HG03457 (cell line): Measurements from ENCODE around the gene SUFU.

Source experiments
- ATAC-seq: cut with Tn5 transposase; IDR thresholded peaks from one replicate; pipeline ENCODE4 v1.9.1; 2021; ENCODE audit warnings: moderate number of reproducible peaks; ENCODE audit not compliant: unreplicated experiment

The SUFU gene

GRCh38 chr10:102615361-102615760 lies 111.6 kb downstream of the SUFU start:
- ATAC-seq = no peak

GRCh38 chr10:102616066-102616770 lies 112.4 kb downstream of the SUFU start:
- no peak for ATAC-seq

DNA sequence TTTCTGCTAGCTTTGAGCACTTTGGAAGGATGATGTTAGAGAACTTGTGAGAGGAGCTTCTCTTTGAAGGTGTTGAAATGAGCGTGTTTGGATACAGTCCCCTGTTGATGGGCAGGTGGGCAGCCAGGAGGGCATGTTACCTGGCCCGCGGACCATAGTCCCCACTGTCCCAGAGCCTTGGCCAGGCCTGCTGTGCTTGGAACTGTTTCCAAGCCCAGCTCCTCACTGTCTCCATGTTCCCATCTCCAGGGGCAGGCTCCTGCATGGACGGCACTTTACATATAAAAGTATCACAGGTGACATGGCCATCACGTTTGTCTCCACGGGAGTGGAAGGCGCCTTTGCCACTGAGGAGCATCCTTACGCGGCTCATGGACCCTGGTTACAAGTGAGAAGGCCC lies 113.3 kb downstream of the SUFU start:
- no peak for ATAC-seq

DNA sequence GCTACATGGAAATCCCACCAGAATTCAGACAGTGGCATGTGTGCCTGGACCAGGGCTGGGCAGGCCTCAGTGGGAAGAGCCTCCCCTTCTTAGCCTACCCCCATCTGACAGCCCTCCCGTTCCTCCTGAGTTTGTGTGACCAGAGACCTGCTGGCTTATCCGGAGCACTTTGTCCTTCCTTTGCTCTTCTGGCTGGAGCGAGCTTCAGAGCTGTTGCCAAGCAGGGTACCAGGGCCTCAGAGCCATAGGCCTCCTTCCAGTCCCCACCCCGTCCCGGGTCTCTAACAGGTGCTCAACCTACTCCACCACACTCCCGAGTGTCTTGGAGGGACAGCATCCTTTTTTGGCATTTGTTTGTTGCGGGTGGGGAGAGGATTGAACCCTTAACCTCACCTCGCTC lies 114.0 kb downstream of the SUFU start:
- no peak for ATAC-seq

- no peak for ATAC-seq
Observed at GRCh38 chr10:102619281-102619981, 115.7 kb downstream of the SUFU start.

- no peak for ATAC-seq
Observed at GRCh38 chr10:102620138-102620590, 116.4 kb downstream of the SUFU start.

DNA sequence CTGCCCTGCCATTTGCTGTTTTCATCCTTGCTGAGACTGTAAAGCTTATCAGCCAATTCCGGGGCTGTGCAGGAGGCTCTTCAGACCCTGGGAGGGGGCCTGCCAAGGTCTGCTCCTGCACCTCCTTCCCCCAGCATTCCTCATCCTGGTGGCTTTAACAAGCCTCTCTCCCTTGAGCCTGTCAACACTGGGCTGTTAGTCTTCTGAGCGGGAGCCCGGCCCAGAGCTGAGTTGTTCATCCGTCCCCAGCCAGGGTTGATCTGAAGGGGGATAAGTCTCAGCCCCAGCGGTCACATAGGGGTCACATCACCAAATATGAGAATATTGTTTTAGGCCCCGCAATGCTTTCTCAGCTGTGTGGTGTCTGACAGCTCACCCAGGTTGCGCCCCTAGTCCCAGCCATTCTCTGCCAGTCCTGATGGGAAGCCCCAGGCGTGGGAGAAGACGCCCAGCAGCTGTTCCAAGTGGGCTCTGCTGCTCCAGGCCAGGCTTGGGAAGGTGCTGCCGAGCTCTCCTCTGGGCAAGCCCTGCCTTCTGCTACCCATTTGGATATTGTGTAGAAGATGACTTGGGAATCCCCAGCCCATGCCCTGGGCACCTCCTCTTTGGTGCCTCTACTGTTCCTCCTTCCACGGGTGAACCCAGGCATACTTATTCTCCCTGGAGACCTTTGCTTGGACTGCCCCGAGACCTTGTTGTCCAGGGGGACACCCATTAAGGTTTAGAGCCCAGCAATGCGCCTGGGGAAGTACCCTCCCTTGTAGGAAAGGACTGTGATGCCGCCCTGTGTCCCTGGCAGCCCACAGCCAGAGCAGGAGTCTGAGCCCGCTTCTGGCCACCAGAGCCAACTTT lies 117.0 kb downstream of the SUFU start:
- no peak for ATAC-seq

GRCh38 chr10:102621443-102622325 lies 117.9 kb downstream of the SUFU start:
- ATAC-seq = no peak

DNA sequence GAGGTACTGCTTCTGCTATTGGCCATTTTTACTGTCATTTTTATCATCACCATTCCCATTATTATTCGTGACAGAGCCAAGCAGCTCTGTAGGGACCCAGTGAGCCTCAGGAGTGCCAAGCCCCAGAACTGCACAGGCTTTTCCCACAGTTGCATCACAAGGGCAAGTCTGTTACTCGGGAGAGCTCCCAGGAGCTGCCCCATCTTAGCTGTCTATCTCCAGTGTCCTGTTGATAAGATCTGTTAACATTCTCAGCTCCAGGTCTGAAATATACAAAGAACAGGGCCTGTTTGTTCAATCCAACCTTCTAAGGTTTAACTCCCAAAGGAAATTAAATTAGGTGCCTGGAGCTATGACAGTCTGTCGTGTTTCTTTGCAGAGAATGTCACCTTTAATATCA lies 120.3 kb downstream of the SUFU start:
- ATAC-seq = no peak

DNA sequence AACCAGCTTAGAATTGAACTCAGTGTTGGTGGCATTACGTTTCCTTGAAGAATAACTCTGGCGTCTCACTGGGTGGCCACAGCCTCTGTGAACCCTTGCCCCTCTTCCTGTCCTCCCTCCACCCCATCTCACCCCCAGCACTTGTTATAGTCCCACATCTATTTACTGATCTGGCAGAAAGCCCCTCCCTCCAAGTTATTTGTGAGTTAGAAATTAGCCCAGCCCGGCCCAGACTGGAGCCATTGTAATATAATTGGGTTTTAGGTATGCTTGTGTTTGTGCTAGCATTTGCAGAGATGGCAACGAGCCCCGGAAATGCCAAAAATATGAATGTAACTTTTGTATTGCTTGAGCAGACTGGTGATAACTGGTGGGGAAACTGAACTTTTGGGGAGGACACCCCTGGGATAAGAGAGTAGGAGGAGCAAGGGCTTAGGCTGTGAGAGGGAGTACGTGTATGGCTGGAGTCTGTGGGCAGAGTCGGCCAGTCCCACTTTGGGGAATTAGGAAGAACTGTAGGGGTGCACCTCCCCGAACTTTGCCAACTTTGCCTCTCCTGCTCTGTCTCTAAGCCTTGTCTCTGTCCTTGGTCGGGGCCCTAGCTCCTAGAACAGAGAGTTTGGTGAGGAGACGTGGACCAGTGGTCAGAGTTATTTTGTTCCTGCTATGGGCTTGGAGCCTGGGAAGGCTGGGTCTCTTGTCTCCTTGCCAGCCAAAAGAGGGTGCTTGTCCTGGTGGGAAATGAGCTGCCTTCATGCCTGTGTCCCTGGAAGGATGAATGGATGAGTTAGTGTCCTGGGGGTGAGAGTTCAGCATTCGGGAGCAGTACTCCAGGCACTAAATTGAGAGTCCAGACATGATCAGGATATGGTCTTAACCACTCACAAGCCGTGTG lies 121.2 kb downstream of the SUFU start:
- no peak for ATAC-seq

GRCh38 chr10:102626026-102626685 lies 122.4 kb downstream of the SUFU start:
- ATAC-seq = no peak

DNA sequence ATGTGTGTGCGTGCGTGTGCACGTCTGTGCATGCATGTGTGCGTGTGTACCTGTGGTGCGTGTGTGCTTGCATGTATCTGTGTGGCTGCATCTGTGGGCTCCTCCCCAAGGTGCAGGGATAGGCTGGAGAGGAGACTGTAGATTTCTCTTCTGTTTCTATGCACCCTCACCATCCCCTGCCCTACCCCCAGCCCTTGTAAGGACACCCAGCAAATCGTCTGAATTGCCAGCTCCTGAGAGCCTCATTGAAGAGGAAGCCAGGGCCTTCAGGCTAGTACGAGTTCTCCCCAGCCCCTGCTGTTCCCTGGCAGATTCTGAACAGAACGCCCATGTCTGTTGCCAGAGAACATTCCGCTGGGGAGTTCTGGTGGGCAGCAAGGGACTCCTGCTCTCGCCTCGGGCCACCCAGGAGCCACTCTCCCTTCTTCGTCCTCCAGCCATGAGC lies 123.5 kb downstream of the SUFU start:
- ATAC-seq = no peak

- no peak for ATAC-seq
Observed at GRCh38 chr10:102627736-102628293, 124.0 kb downstream of the SUFU start.

- no peak for ATAC-seq
Observed at GRCh38 chr10:102628451-102628911, 124.7 kb downstream of the SUFU start.

DNA sequence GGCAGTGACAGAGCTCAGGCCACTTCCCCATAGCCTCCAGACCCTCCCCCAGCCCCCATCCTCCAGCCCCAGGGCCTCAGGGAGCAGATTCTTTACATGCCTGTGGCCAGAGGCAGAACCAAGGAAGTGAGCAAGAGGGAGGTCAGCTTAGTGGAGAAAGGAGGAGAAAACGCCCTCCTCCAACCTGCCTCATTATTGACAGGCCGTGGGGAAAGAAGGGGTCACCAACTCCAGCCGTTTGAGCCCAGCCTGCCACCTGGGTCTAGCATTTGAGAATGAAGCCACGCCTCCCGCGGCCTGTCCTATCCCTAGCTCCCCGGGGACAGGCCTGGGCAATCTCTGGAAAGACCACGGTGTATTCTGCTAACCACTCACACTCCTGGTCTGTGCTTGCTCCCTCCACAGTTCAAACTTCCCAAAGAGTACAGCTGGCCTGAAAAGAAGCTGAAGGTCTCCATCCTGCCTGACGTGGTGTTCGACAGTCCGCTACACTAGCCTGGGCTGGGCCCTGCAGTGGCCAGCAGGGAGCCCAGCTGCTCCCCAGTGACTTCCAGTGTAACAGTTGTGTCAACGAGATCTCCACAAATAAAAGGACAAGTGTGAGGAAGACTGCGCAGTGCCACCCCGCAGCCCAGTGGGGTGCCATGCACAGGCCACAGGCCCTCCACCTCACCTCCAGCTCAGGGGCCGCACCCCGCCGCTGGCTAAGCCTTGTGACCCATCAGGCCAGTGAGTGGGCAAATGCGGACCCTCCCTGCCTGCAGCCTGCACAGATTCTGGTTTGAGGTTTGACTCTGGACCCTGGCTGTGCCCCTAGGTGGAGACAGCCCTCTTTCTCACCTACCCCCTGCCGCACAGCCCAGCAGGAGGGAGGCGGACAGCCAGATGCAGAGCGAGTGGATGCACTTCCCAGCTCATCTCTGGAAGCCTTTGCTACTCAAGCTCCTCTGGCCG lies 126.2 kb downstream of the SUFU start:
- no peak for ATAC-seq

DNA sequence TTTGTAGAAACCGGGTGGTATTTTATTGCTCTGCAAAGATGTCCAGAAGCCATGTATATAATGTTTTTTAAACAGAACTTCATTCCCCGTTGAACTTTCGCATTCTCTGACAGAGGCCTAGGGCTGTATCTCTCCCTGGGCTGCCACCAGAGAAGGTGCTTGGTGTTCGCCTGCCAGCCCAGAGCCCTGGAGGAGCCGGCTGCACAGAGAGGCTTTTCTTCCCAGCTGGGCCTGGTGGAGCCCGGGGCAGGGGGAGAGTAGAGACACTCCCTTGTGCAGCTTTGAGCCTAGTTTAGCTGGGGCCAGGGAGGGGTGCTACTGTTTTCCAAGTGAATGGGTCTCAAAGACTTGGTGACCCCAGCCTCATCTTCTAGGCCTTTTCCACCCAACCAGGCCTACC lies 126.9 kb downstream of the SUFU start:
- no peak for ATAC-seq
